HG03095 (cell line): ENCODE results near the gene MRGPRF.

ENCODE experiments used
- ATAC-seq: cut with Tn5 transposase; IDR thresholded peaks from one replicate; pipeline ENCODE4 v1.9.1; 2021; ENCODE audit warnings: moderate library complexity; ENCODE audit not compliant: unreplicated experiment

MRGPRF gene, protein sequence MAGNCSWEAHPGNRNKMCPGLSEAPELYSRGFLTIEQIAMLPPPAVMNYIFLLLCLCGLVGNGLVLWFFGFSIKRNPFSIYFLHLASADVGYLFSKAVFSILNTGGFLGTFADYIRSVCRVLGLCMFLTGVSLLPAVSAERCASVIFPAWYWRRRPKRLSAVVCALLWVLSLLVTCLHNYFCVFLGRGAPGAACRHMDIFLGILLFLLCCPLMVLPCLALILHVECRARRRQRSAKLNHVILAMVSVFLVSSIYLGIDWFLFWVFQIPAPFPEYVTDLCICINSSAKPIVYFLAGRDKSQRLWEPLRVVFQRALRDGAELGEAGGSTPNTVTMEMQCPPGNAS

DNA sequence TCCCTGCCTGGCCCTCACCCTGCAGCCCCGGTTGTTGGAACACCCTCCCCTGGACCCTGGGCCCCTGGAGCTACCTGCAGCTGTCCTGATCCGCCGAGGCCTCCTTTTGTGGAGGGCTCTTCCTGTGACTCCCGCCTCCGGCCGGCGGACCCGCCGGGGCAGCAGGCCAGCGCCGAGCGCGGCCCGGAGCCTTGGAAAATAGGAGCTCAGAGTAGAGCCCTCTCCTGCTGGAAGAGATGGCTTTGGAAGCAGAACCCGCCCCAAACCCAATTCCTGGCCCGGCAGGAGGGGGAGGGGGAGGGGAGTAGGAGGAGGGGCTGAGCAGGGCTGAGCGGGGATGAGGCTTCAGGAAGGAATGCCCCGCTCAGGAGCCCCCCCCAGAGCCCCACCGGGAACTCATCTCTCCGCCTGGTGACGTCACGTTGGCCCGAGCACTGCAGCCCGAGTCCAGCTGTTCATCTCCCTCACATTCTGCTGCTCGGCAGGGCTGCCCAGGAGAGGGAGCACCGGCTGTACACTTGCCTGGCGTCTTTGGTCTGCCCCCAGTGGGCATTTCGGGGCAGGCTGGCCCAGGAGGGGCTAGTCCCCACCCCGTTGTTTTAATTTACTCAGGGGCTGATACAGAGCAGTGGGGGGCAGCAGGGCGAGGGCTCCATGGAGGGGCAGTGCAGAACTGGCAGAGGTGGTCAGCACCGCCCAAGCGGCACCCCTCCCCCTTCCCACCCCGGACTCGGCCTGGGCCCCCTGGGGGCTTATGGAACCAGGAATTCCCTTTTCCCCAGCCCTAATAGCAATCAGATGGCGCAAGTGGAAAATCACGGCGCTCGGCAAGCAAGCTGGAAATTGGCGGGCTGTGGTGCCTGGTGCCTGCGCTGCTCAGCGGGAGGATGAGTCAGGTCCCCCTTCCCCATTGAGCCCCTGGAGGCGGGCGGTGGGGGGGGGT is at the start of gene MRGPRF:
Gene MRGPRF (minus strand): TSS at position 238 of the 943 bp plus-strand sequence. CDS start 3,345 bp downstream, outside the sequence.
- no peak for ATAC-seq

DNA sequence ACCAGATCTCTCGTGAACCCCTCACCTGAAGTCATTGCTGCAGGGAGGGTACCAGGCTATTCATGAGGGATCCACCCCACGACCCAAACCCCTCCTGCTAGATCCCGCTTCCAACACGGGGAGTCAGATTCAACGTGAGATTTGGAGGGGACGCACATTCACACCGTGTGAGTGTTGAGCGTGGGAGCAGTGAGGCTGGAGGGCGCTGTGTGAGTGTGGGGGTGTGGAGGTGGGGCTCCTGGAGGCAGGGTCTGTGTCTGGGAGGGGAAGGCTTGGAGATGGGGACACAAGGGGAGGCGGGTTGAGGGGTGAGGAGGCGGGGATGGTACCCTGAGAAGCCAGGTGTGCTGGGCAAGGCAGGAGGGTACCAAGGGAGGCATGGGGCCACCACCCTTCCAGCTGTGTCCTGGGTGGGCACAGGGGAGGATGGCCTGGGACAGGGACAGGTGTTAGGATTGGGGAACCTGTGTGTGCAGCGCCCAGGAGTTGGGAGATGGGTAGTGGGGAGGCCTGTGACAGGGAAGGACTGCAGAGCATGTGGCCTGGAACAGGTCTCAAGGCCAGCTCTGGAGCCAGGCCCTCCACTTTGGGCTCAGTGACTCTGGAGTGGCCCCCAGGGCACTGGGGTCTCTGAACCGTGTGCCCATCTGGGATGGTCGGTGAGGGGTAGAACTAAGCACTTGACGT is 49.3 kb upstream of the MRGPRF start:
- no peak for ATAC-seq

DNA sequence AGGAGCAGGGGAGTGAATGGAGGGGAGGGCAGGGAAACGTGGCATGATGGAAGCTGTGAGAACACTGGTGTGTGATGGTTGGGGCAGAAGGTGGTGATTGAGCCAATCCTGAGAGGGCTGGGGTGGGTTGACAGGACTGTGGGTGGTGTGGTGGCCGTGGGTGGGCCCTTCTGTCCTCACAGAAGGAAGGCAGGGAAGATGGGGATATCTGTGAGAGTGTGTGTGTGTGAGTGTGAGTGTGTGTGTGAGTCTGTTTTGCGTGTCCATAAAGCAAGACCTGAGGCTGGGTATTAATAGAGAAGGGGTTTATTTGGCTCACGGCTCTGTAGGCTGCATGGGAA is 48.6 kb upstream of the MRGPRF start:
- ATAC-seq, result no peak

DNA sequence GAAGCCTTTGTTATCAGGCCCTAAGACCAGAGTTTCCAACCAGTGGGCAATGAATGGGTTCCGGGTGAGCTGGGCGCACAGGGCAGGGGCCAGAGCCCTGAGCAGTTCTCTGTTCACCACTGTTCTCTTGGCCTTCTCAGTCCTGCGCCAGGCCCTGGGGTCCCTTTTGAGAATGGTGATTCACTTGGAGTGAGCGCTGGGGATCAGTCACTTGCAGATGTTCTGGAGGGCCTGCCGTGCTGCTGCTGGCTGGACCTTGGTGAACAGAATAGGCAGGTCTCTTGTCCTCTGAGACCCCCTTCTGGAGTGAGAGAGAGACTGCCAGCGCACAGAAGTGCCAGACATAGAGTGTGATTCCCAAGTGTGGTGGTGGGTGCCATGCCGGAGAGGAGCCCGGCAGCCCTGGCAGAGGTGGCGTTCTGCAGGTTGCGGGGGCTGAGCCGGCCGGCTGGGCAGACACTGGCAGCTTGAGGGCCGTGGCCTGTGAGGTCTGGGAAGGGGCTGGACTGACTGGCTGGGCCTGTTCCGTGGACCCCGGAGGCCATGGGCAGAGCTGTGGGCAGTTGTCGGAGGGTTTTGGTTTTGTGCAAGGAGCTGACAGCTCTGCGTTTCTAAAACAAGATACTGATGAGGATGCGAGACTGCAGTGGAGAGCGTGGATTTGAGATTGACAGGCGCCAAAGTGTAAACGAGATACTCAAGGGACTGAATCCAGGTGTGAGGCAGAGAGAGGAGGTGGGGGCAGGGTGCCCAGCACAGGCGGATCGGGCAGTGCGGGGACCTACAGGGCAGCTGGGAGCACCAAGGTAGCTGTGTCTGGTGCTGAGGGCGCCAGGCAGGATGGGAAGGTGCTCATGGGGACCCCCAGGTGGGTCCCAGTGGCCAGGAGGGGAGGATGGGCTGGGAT is 48.0 kb upstream of the MRGPRF start:
- no peak for ATAC-seq

DNA sequence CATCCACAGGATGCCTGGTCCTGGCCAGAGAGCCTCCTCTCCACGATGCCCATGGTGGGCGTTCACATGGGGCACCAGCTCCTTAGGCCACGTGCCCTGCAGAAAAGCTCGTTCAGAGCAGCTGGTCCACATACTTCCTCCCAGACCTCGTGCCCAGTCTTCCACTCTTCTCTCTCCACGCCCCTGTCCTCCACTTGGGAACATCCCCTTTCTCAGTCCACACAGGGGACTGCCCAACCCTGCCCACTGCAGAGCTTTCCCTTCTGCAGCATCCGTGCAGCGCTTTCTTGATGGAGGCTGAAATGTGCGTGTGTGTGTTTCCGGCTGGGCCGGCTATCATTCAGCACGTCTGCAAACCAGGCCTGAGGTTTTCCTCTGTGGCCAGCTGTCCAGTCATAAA is 46.9 kb upstream of the MRGPRF start:
- no peak for ATAC-seq

DNA sequence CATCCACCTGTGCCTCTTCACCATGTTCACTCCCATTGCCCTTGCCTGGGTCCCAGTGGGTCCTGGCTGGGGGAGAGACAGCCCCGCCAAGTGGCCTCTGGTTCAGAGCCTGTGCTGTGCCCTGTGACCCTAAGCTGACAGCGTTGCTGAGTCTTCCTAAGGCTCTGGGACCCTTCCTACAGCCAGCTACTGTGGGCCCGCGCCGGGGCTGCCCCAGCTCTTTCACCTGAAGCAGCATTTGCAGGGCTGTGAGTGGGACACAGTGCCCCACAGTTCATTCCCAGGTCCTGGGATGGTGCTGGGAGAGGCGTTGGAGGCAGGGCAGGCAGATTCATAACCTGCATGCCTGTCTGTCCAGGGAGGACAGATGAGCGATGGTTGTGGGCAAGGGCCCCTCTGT is 46.4 kb upstream of the MRGPRF start:
- ATAC-seq, result no peak

DNA sequence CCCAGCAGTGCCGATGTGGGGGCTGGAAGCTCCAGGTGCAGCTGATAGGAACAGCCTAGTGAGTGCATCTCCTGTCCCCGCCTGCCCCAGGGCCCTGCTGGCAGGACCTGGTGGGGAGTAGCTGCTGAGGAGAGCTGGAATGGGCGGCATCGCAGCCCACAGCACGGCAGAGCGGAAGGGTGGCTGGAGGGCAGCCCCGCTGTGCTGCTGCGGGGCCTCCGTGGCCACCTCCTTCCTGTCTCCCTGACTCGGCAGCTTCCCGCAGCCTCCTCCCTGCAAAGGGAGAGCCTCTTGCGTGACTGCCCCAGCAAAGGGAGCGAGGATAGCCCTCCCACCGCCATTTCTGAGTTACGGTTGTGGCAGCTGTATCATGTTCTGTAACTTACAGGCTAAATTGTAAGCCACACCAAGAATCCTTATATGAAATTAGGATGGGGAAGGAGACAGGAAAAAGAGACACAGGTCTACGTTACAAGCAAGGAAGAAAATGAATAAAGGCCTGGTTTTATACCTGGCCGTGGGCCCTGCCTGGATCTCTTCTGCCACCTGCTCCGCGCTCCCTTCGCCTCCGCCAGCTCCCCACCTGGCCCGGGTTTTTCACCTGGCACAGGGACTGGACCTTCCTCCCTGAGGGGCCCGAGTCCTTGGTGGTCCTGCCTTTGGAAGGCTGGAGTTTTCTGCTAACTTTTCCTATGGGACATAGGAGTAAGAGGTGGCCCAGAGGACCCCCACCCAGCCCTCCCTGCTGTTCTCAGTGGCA is 45.6 kb upstream of the MRGPRF start:
- no peak for ATAC-seq

DNA sequence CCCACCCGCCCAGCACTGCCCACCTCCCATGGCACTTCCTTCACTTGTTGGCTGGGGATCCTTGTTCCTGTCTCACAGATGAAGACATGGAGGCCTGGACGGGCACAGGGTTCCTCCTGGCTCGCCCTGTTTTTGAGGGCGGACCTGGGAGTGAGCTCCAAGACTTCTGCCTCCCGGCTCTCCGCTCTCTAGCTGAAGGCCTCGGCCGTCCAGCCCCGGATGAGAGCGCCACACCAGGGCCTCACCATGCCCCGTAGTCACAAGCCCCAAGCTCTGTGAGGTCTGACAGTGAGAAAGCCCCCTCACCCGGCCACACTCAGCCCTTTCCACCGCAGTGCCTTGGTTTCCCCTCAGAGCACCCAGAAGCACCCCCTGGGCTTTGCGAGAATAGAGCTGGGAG is 44.8 kb upstream of the MRGPRF start:
- no peak for ATAC-seq

DNA sequence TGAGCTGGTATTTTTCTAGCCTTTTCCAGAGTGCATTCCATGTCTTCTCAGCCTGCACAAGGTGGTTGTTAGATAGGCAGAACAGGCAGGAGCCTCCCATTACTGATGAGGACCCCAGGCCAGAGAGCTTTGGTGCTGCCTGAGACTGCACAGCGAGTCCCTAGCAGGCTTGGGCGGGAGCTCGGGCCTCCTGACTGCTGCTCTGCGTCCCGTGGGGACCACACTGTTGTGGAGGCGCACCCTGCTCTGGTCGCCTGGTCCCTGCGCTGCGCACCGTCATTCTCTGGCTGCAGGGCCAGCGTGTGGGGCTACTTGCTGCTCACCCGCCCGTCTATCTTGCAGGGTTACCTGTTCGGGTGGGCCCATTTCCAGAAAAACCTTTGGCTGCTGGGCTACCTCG is 44.2 kb upstream of the MRGPRF start:
- ATAC-seq, result no peak

DNA sequence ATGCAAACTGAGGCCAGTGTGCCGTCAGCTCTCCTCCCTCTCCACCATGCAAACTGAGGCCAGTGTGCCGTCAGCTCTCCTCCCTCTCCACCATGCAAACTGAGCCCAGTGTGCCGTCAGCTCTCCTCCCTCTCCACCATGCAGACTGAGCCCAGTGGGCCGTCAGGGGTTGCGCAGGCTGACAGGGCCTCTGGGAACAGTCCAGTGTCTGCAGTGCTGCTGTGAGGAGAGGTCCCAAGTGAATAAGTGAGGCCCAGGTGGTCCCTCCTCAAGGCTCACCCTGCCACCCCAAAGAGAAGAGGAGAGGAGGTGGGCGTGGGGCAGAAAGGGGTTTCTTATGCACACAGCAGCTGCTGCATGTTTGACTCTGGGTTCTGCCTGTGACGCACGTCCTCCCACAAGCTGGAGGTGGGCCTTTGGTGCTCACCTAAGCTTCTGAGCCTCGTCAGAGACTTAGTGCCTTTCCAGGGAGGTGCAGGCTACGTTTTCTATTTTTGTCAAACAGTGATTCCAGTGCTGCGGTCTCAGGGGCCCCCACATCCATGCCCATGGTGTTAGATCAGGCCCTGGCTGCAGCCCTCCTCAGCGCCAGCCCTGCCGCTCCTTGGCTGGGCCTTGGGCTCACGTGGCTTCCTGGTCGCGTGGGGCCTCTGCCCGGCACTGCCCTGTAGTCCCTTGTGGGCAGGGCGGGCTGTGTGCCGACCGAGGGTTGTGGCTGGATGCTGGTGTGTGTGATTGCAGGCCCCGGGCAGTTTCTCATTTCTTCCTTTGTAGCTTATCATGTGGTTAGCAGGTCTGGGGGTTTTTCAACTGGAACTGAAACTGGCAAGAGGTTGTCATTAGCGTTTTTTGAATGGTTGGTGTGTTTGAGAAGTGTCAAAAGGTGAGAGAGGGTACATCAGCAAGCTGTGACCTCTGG is 42.8 kb upstream of the MRGPRF start:
- ATAC-seq, result peak; percentile 57

DNA sequence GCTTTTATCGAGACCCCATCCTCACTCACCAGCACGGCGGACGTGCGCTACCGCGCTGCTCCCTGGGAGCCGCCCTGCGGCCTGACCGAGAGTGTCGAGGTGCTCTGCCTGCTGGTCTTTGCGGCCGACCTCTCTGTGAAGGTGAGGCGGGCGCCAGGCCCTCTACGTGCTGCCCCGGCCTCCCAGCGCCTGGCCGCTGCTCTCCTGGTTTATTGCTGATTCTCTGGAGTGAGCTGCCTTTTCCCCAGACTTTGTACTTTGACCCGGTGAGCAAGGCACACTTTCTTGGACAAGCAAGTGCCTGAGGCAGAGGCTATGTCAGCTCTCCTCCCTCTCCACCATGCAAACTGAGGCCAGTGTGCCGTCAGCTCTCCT is 42.2 kb upstream of the MRGPRF start:
- ATAC-seq, result no peak

DNA sequence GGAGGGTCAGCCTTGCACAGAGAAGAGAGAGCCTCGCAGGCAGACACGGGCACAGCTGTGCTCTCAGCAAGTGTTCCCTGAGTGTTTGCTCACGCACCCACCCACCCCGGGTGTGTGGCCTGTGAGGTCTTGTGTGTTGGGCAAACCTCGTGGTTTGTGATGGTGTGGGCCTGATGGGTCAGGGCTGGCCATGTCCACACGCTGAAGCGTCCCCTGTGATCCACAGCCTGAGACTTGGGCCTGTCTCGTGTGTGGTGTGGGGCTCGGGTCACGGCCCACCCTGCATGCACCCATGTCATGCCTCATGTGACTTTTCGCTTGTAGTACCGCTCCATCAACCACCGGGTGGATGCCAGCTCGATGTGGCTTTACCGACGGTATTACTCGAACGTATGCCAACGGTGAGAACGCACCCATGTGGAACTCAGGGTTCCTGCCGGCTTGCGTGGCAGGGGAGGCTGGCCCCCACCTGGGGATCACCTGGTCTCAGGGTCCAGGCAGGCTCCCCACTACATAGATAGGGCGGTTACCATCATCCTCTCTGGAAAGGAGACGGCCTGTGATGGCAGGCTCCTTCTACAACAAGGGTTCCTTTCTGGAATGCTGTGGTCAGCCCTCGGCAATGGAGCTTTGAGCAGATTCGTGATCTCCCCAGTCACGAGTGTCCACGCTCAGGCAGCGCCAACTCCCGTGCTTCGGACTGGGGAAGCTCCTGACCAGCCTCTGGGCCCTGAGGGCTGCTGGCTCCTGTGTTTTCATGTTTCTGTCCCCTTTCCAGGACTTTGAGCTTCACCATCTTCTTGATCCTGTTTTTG is 41.6 kb upstream of the MRGPRF start:
- ATAC-seq, result no peak

DNA sequence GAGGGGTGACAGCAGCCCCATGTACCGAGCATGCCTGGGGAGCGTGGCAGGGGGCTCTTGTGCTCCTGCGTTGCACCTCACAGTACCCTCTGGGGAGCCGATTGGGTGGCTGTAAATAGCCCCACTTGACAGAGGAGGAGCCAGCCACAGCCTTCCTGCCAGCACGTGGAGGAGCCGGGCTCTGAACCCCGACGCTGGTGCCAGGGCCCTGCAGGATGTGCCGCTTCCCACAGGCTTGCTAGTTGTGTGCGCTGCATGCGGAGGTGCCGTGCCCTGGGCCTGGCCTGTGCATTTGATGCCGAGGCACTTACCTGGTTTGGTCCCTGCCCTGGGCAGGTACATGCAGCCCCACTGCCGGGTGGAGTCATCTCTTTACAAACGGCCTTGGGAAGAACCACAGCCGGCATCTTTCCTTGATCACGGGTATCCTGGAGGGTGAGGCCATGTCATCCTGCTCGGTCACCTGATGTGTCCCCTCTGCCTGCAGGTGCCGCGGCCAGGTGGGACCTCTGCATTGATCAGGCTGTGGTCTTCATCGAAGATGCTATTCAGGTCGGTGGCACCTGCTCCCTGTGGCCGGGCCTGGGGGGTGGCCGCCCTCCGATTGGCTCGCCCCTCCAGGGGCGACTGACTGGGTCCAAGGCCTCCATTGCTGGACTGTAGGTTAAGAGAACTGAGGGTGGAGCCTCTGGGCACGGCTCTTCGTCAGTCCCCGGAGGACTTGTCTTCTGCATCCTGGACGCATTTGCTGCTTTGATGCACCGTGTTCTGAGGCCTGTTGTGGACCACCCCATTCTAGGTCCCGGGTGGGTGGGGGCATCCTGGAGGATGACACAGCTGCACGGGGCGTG is 40.7 kb upstream of the MRGPRF start:
- ATAC-seq, result no peak

DNA sequence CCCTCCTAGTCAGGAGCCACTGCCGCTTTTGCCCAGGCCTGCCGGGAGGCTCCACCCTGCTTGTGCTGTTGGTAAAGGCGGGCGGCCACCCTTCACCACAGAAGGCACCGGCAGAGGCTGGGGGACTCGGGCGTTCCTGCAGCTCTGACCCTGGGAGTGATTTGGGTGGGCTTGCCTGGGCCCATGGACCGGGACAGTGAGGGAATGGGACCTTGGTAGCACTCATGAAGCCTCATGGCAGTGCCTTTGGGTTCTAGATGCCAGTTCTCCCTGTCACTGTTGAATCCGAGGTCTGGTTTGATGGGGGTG is 40.1 kb upstream of the MRGPRF start:
- ATAC-seq, result no peak

DNA sequence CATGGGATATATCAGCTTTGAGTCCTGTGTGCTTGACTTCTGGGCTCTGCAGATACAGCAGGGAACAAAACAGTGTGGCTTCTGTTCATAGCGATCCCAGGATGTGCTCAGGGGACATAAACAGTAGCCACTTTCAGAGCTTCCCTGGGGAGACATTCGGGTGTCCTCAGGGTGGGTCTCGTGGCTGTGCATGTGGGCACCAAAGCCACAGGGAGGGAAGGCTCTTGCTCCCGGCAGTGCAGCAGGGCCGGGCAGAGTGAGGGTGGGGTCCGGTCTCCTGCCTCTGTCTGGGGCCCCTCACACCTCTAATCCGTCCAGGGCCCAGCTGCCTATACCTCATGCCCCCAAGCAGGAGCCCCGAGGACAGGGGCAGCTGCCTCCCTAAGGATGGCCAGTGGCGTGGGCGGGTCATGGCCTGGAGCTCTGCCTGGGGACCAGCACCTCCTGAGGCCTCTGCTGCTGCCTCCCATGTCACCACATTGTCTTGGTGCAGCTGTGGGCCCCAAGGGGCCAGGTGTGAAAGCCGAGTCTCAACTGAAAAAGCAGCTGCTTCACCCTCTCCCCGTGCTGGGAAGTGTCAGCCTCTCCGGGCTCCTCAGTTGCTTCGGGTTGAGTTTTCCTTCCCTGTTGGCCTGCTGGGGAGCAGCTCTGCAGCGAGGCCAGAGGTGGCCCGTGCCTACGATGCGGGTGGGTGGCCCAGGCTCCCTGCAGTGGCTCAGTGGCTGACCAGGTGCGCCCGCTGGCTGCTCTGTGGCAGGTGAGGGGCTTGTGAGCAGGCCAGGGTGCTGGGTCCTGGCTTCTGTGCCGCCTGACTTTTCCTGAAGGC is 39.5 kb upstream of the MRGPRF start:
- ATAC-seq, result no peak
